ENCODE data around the gene SLAMF9.

The SLAMF9 gene

GRCh38 chr1:159974350-159974965 lies 20.4 kb upstream of the SLAMF9 start:
- no peak for ATAC-seq

GRCh38 chr1:159973350-159973940 lies 19.4 kb upstream of the SLAMF9 start:
- no peak for ATAC-seq

- no peak for ATAC-seq
Measured at GRCh38 chr1:159972443-159973205, 18.6 kb upstream of the SLAMF9 start.

- ATAC-seq, result no peak
Measured at GRCh38 chr1:159970932-159971342, 16.9 kb upstream of the SLAMF9 start.

GRCh38 chr1:159968901-159969300 lies 14.9 kb upstream of the SLAMF9 start:
- no peak for ATAC-seq

- no peak for ATAC-seq
Measured at GRCh38 chr1:159965263-159965662, 11.2 kb upstream of the SLAMF9 start.

GRCh38 chr1:159964144-159964543 lies 10.1 kb upstream of the SLAMF9 start:
- ATAC-seq, result no peak

GRCh38 chr1:159962176-159962575 lies 8.1 kb upstream of the SLAMF9 start:
- no peak for ATAC-seq

- no peak for ATAC-seq
Measured at GRCh38 chr1:159961636-159962035, 7.6 kb upstream of the SLAMF9 start.

- ATAC-seq, result no peak
Measured at GRCh38 chr1:159960721-159961381, 6.8 kb upstream of the SLAMF9 start.

- ATAC-seq, result no peak
Measured at GRCh38 chr1:159959451-159959850, 5.4 kb upstream of the SLAMF9 start.

- peak in 1 of 2 donors; percentile 38 for ATAC-seq
Measured at GRCh38 chr1:159958719-159959380, 4.8 kb upstream of the SLAMF9 start.

GRCh38 chr1:159957824-159958268 lies 3.8 kb upstream of the SLAMF9 start:
- no peak for ATAC-seq

GRCh38 chr1:159955456-159955855 lies 1.4 kb upstream of the SLAMF9 start:
- ATAC-seq, result no peak

GRCh38 chr1:159952932-159953331 lies 1.1 kb downstream of the SLAMF9 start:
- ATAC-seq, result no peak

- ATAC-seq, result no peak
Measured at GRCh38 chr1:159951551-159951950, 2.5 kb downstream of the SLAMF9 start.

- ATAC-seq, result no peak
Measured at GRCh38 chr1:159951016-159951415, 3.0 kb downstream of the SLAMF9 start.

GRCh38 chr1:159949981-159950381 lies 4.1 kb downstream of the SLAMF9 start:
- no peak for ATAC-seq

GRCh38 chr1:159949123-159949522 lies 4.9 kb downstream of the SLAMF9 start:
- ATAC-seq, result no peak

GRCh38 chr1:159947942-159948341 lies 6.1 kb downstream of the SLAMF9 start:
- ATAC-seq, result no peak

GRCh38 chr1:159946242-159947187 lies 7.5 kb downstream of the SLAMF9 start:
- ATAC-seq, result no peak
